ENCODE results near the gene LRRC8E.
"Not testable (repeated sequence)": the region's sequence is repeated elsewhere in the genome, so short reads cannot be mapped to it uniquely, and the experiment has no call there.

Gene LRRC8E

GRCh38 chr19:7888826-7889217 is 512 bp downstream of the LRRC8E start:
- DNase-seq, result no peak

GRCh38 chr19:7893362-7894101 is 5.2 kb downstream of the LRRC8E start:
- DNase-seq, result not testable (repeated sequence)

- no peak for DNase-seq
These were observed 6.5 kb downstream of the LRRC8E start for GRCh38 chr19:7894612-7895309.

GRCh38 chr19:7895565-7895964 is 7.3 kb downstream of the LRRC8E start:
- no peak for DNase-seq

- DNase-seq, result no peak
These were observed 9.0 kb downstream of the LRRC8E start for GRCh38 chr19:7897292-7897691.

- no peak for DNase-seq
These were observed 10.7 kb downstream of the LRRC8E start for GRCh38 chr19:7898967-7899366.

GRCh38 chr19:7899751-7900378 is 11.6 kb downstream of the LRRC8E start:
- DNase-seq, result no peak

GRCh38 chr19:7900401-7900870 is 12.1 kb downstream of the LRRC8E start:
- no peak for DNase-seq

- no peak for DNase-seq
These were observed 12.6 kb downstream of the LRRC8E start for GRCh38 chr19:7900931-7901330.

GRCh38 chr19:7901337-7901736 is 13.0 kb downstream of the LRRC8E start:
- no peak for DNase-seq

- DNase-seq, result no peak
These were observed 14.5 kb downstream of the LRRC8E start for GRCh38 chr19:7902796-7903243.

GRCh38 chr19:7903244-7904073 is 15.1 kb downstream of the LRRC8E start, which contains the start of gene MAP2K7:
Gene MAP2K7 (plus strand): TSS chr19:7903877. CDS start chr19:7903945, 68 bp downstream.
- peak; percentile 92 for DNase-seq

- no peak for DNase-seq
These were observed 16.0 kb downstream of the LRRC8E start for GRCh38 chr19:7904074-7905020.

GRCh38 chr19:7905268-7905667 is 17.0 kb downstream of the LRRC8E start:
- DNase-seq, result no peak

- no peak for DNase-seq
These were observed 17.5 kb downstream of the LRRC8E start for GRCh38 chr19:7905859-7906258.

GRCh38 chr19:7907122-7907521 is 18.8 kb downstream of the LRRC8E start:
- DNase-seq, result no peak

- DNase-seq, result no peak
These were observed 19.2 kb downstream of the LRRC8E start for GRCh38 chr19:7907544-7907943.

GRCh38 chr19:7908078-7908699 is 19.9 kb downstream of the LRRC8E start:
- DNase-seq, result no peak

- DNase-seq, result no peak
These were observed 20.6 kb downstream of the LRRC8E start for GRCh38 chr19:7908742-7909461.

GRCh38 chr19:7909471-7910067 is 21.3 kb downstream of the LRRC8E start:
- no peak for DNase-seq

Data from NCI-H2029 treated with DMSO at 0.1 percent for 48 hours (cell line).